WERI-Rb-1 (cell line): ENCODE data around the gene KCNH2.
A peak's percentile ranks its signal among the peaks of the same experiment; 100 is the strongest.

Experiments
- DNase-seq: peaks from one replicate; pipeline ENCODE4 v3.0.0-alpha.2; 2020
- H3K27ac ChIP-seq: fragments of 250-450 bp; sonication (Bioruptor Pico); 2 replicates; pipeline ENCODE4 v1.5.1; 2020; ENCODE audit warnings: mild to moderate bottlenecking, moderate library complexity
- H3K27me3 ChIP-seq: fragments of 250-450 bp; sonication (Bioruptor Pico); 2 replicates; pipeline ENCODE4 v1.5.1; 2021; ENCODE audit warnings: mild to moderate bottlenecking, low read depth, moderate library complexity; ENCODE audit not compliant: insufficient read depth, severe bottlenecking
- H3K36me3 ChIP-seq: fragments of 250-450 bp; sonication (Bioruptor Pico); 2 replicates; pipeline ENCODE4 v1.5.1; 2020; ENCODE audit warnings: mild to moderate bottlenecking, moderate library complexity
- H3K4me3 ChIP-seq: 2 replicates; pipeline ENCODE4 v1.5.1; 2011; ENCODE audit warnings: low read depth, mild to moderate bottlenecking, control low read depth, low read length
- H3K9me3 ChIP-seq: fragments of 250-450 bp; sonication (Bioruptor Pico); 2 replicates; pipeline ENCODE4 v1.5.1; 2021; ENCODE audit warnings: mild to moderate bottlenecking, moderate library complexity; ENCODE audit not compliant: severe bottlenecking
- TF ChIP-seq, protein P1 (sequence below): IDR thresholded peaks from 2 replicates; pipeline ENCODE4 v1.5.1; 2011; ENCODE audit warnings: low read depth, mild to moderate bottlenecking, control low read depth, inconsistent platforms, low read length

Gene KCNH2

GRCh38 chr7:150931199-150931869 lies 46.8 kb downstream of the KCNH2 start:
- Histone ChIP-seq H3K27me3 (no peaks in the 10 kb centered on the region), H3K4me3 (no peak overlapping the region; the same call in 1 of the 2 replicates), H3K27ac (peak overlapping the region; percentile 71), H3K9me3 (no peaks in the 10 kb centered on the region), H3K36me3 (no peaks in the 10 kb centered on the region)
- DNase-seq: peak; percentile 74
- TF ChIP-seq, protein P1, sequence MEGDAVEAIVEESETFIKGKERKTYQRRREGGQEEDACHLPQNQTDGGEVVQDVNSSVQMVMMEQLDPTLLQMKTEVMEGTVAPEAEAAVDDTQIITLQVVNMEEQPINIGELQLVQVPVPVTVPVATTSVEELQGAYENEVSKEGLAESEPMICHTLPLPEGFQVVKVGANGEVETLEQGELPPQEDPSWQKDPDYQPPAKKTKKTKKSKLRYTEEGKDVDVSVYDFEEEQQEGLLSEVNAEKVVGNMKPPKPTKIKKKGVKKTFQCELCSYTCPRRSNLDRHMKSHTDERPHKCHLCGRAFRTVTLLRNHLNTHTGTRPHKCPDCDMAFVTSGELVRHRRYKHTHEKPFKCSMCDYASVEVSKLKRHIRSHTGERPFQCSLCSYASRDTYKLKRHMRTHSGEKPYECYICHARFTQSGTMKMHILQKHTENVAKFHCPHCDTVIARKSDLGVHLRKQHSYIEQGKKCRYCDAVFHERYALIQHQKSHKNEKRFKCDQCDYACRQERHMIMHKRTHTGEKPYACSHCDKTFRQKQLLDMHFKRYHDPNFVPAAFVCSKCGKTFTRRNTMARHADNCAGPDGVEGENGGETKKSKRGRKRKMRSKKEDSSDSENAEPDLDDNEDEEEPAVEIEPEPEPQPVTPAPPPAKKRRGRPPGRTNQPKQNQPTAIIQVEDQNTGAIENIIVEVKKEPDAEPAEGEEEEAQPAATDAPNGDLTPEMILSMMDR: no peak

DNA sequence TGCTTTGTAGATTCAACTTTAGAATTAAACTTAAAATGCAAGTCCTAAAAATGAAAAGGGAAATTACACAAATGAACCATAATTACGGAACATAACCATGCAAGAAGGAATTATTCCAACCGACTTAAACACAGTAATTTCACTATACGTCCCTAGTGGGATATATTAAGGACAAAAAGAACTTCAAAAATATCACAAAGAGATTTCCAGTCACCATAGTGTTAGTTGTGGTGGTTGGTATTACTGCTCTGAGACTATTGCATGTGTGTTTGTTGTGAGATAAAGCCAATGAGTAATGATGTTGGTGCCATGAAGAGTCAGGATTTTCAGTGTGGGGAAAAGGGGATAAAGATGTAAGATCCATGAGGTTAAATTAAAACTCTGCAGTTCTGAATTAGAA lies 49.6 kb downstream of the KCNH2 start:
- Histone ChIP-seq H3K9me3 (no peaks in the 10 kb centered on the region), H3K4me3 (no peak overlapping the region), H3K27me3 (no peaks in the 10 kb centered on the region), H3K36me3 (no peaks in the 10 kb centered on the region), H3K27ac (no peak overlapping the region)
- no peak for DNase-seq
- TF ChIP-seq, protein P1: no peak

DNA sequence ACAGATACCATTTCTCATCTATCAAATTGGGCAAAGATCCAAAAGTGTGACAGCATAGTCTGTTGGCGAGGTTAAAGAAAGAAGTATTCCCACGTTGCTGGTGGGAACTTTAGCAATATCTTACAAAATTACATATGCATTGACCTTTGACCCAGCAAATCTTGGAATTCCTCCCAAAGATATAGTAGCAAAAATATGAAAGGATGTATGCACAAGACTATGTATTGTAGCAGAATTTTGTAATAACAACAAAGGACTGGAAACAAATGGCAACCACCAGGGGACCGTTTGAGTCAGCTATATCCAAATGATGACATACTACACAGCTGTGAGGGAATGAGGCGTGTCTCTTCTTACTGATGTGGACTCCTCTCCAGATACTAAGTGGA lies 50.2 kb downstream of the KCNH2 start:
- TF ChIP-seq, protein P1: no peak
- no peak for DNase-seq
- Histone ChIP-seq H3K27ac (no peak overlapping the region), H3K36me3 (no peaks in the 10 kb centered on the region), H3K27me3 (no peaks in the 10 kb centered on the region), H3K9me3 (no peaks in the 10 kb centered on the region), H3K4me3 (no peak overlapping the region)

- no peak overlapping the region for H3K27ac ChIP-seq
- DNase-seq: no peak
- no peaks in the 10 kb centered on the region for H3K9me3 ChIP-seq
- no peaks in the 10 kb centered on the region for H3K36me3 ChIP-seq
- TF ChIP-seq, protein P1: no peak
- no peak overlapping the region for H3K4me3 ChIP-seq
- no peaks in the 10 kb centered on the region for H3K27me3 ChIP-seq
Observed at GRCh38 chr7:150927157-150927955, 50.8 kb downstream of the KCNH2 start.

GRCh38 chr7:150926066-150926465 lies 52.1 kb downstream of the KCNH2 start:
- Histone ChIP-seq H3K9me3 (no peaks in the 10 kb centered on the region), H3K36me3 (no peaks in the 10 kb centered on the region), H3K27me3 (no peaks in the 10 kb centered on the region), H3K27ac (no peak overlapping the region), H3K4me3 (no peak overlapping the region)
- TF ChIP-seq, protein P1: no peak
- no peak for DNase-seq
